Liver (tissue), 9 donors: ENCODE measurements around the gene POU5F1. TPM values are rescaled to one million over a fixed set of nuclear protein-coding genes. Genes with fewer than 3 reads are reported as not detected.

ENCODE experiments used
- DNase-seq: peaks from one replicate; pipeline ENCODE4 v3.0.0-alpha.2; 2017; ENCODE audit warnings: low spot score
- H3K27ac ChIP-seq, 2 donors: one replicate each; pipeline ENCODE4 v1.7.0; 2013; ENCODE audit warnings: inconsistent platforms in 2 of 2, low read length in 2 of 2, control low read depth in 1 of 2, low read depth in 1 of 2, mild to moderate bottlenecking in 1 of 2
- H3K27me3 ChIP-seq, 4 donors: one replicate each; pipeline versions ENCODE4 v1.6.1 to v1.7.0; 2013; ENCODE audit warnings: low read length in 3 of 4, inconsistent platforms in 1 of 4, mild to moderate bottlenecking in 1 of 4, moderate library complexity in 1 of 4; ENCODE audit not compliant: control insufficient read depth in 4 of 4, insufficient read depth in 4 of 4
- H3K36me3 ChIP-seq, 4 donors: one replicate each; pipeline versions ENCODE4 v1.6.1 to v1.7.0; 2013; ENCODE audit warnings: low read length in 3 of 4, mild to moderate bottlenecking in 3 of 4, low read depth in 1 of 4, moderate library complexity in 1 of 4; ENCODE audit not compliant: control insufficient read depth in 4 of 4, insufficient read depth in 3 of 4
- H3K4me1 ChIP-seq, 4 donors: one replicate each; pipeline versions ENCODE4 v1.6.1 to v1.7.0; 2013; ENCODE audit warnings: low read length in 3 of 4, mild to moderate bottlenecking in 3 of 4, moderate library complexity in 1 of 4; ENCODE audit not compliant: control insufficient read depth in 4 of 4, insufficient read depth in 4 of 4
- H3K4me3 ChIP-seq, 3 donors: one replicate each; pipeline versions ENCODE4 v1.6.1 to v1.7.0; 2013; ENCODE audit warnings: low read length in 3 of 3, control low read depth in 1 of 3, low read depth in 1 of 3, mild to moderate bottlenecking in 1 of 3
- H3K9ac ChIP-seq, 2 donors: one replicate each; pipeline ENCODE4 v1.7.0; 2013; ENCODE audit warnings: low read length in 2 of 2, mild to moderate bottlenecking in 2 of 2, moderate library complexity in 2 of 2, control low read depth in 1 of 2, low read depth in 1 of 2
- H3K9me3 ChIP-seq, 4 donors: one replicate each; pipeline versions ENCODE4 v1.6.1 to v1.7.0; 2013; ENCODE audit warnings: low read length in 3 of 4; ENCODE audit not compliant: control insufficient read depth in 4 of 4
- EGR1 ChIP-seq, 2 donors: IDR thresholded peaks; 2 replicates each; pipeline ENCODE4 v1.6.1; 2016 to 2018; ENCODE audit warnings: antibody characterized with exemption in 2 of 2, low read depth in 2 of 2
- FOXA1 ChIP-seq: IDR thresholded peaks from 2 replicates; pipeline ENCODE4 v1.6.1; 2016; ENCODE audit warnings: antibody characterized with exemption
- FOXA2 ChIP-seq: IDR thresholded peaks from 2 replicates; pipeline ENCODE4 v1.6.1; 2016; ENCODE audit warnings: antibody characterized with exemption
- GABPA ChIP-seq, 2 donors: IDR thresholded peaks in 1 of 2; conservative IDR thresholded peaks in 1 of 2; 2 replicates each; pipeline ENCODE4 v1.6.1; 2016; ENCODE audit warnings: antibody characterized with exemption in 2 of 2, mild to moderate bottlenecking in 1 of 2, moderate library complexity in 1 of 2
- HNF4G ChIP-seq: IDR thresholded peaks from 2 replicates; pipeline ENCODE4 v1.6.1; 2016; ENCODE audit warnings: antibody characterized with exemption
- JUND ChIP-seq, 2 donors: IDR thresholded peaks; 2 replicates each; pipeline ENCODE4 v1.6.1; 2016; ENCODE audit warnings: antibody characterized with exemption in 2 of 2
- NR2F2 ChIP-seq: IDR thresholded peaks from 2 replicates; pipeline ENCODE4 v1.6.1; 2016; ENCODE audit warnings: antibody characterized with exemption
- RAD21 ChIP-seq, 2 donors: IDR thresholded peaks; 2 replicates each; pipeline ENCODE4 v1.6.1; 2016; ENCODE audit warnings: antibody characterized with exemption in 2 of 2, mild to moderate bottlenecking in 2 of 2
- RXRA ChIP-seq, 2 donors: IDR thresholded peaks; 2 replicates each; pipeline ENCODE4 v1.6.1; 2017 to 2018; ENCODE audit warnings: antibody characterized with exemption in 2 of 2, mild to moderate bottlenecking in 1 of 2
- SP1 ChIP-seq: IDR thresholded peaks from 2 replicates; pipeline ENCODE4 v1.6.1; 2018; ENCODE audit warnings: antibody characterized with exemption, mild to moderate bottlenecking
- TAF1 ChIP-seq: conservative IDR thresholded peaks from 2 replicates; pipeline ENCODE4 v1.6.1; 2016; ENCODE audit warnings: antibody characterized with exemption, mild to moderate bottlenecking
- YY1 ChIP-seq: IDR thresholded peaks from 2 replicates; pipeline ENCODE4 v1.6.1; 2016; ENCODE audit warnings: antibody characterized with exemption, mild to moderate bottlenecking
- WGBS: extraction: QIAGEN DNeasy Blood & Tissue Kit; methylation state at CpG from one replicate; pipeline ENCODE4 v1.1.7; 2013; 5-methylcytosine and 5-hydroxymethylcytosine counted together
- polyA plus RNA-seq, 2 donors: library from polyadenylated mRNA; stranded (reverse) in 1 of 2; unstranded in 1 of 2; fragments of 200-250 nt in 1 of 2; fragments of >200 nt in 1 of 2; fragmentation: Nextera tagmentation in 1 of 2; extraction: Ambion mirVana in 1 of 2; gene quantifications; one replicate each; pipeline versions ENCODE4 v1.2.1 to v1.2.3, GENCODE V29; 2013 to 2015
- total RNA-seq, 2 donors: library from RNA; depleted of rRNA; stranded (reverse); fragments of >200 nt; gene quantifications; one replicate each; pipeline ENCODE4 v1.2.3, GENCODE V29; 2014
- TF ChIP-seq, protein P1 (sequence below): IDR thresholded peaks from 2 replicates; pipeline ENCODE4 v1.6.1; 2016; ENCODE audit warnings: antibody characterized with exemption
- TF ChIP-seq, protein P2 (sequence below): IDR thresholded peaks from 2 replicates; pipeline ENCODE4 v1.6.1; 2016; ENCODE audit warnings: antibody characterized with exemption
- TF ChIP-seq, protein P3 (sequence below): IDR thresholded peaks from 2 replicates; pipeline ENCODE4 v1.6.1; 2016; ENCODE audit warnings: antibody characterized with exemption, mild to moderate bottlenecking
- TF ChIP-seq, protein P4 (sequence below): IDR thresholded peaks from 2 replicates; pipeline ENCODE4 v1.6.1; 2016; ENCODE audit warnings: antibody characterized with exemption
- TF ChIP-seq, protein P5 (sequence below): fragments of 150-350 bp; IDR thresholded peaks from 2 replicates; pipeline ENCODE4 v1.5.1; 2017; ENCODE audit warnings: improper control_type of control experiment, low read depth, low read length; ENCODE audit not compliant: missing input control
- donor health status: healthy.
- donor health status: healthy.
- donor health status: healthy.
- donor health status: healthy.
- donor health status: healthy.

The POU5F1 gene
- total and polyA plus RNA-seq, 4 donors: 0.32 to 3.2 TPM; not detected in 2

DNA sequence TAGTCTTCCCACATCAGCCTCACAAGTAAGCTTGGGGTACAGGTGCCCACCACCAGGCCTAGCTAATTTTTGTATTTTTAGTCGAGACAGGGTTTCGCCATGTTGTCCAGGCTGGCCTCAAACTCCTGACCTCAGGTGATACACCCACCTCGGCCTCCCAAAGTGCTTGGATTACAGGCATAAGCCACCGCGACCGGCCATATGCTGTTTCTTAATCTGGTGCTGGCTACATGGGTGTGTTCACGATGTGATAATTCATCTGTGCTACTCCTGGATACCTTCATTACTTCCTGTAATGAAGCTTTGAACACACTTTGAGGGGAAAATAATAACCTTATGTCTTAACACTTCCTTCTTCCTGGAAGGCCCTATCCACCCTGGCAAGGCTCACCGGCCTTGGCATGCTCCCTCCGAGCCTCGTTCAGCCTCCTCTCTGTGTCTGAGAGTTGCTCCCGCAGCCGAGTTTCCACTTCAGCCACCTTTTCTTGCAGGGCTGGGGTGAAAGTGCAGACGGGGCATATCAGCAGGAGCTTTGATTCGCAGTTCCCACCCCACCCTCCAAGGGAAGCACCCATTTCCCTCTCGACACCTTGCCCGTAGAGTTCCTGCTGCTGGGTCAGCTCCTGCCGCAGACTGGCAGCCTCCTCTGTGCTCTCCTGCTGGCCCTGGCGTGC is 26.0 kb downstream of the POU5F1 start:
- H3K9ac ChIP-seq: no peak overlapping the region
- no peaks in the 10 kb centered on the region for H3K27me3 ChIP-seq
- no peaks in the 10 kb centered on the region for H3K4me1 ChIP-seq
- H3K27ac ChIP-seq: no peak overlapping the region
- DNase-seq: no peak
- peaks cover 0 to 8% (median 5%) of the 10 kb centered on the region in 4 donors for H3K36me3 ChIP-seq
- WGBS: 88% methylated on average over 18 of the region's 18 CpGs
- H3K9me3 ChIP-seq: no peaks in the 10 kb centered on the region
- TF ChIP-seq, protein P1, sequence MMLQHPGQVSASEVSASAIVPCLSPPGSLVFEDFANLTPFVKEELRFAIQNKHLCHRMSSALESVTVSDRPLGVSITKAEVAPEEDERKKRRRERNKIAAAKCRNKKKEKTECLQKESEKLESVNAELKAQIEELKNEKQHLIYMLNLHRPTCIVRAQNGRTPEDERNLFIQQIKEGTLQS: no peak
- TF ChIP-seq GABPA (IDR thresholded peaks at IDR 0.05 in 1 of 2, conservative IDR thresholded peaks at IDR 0.05 in 1 of 2) (no peak), RXRA (IDR thresholded peaks at IDR 0.05) (no peak), EGR1 (IDR thresholded peaks at IDR 0.05; ENCODE audit: low read depth in 2 of 2) (no peak), HNF4G (no peak), FOXA2 (no peak), JUND (IDR thresholded peaks at IDR 0.05) (no peak), FOXA1 (no peak), NR2F2 (no peak), YY1 (no peak), SP1 (no peak), TAF1 (no peak), RAD21 (IDR thresholded peaks at IDR 0.05) (no peak)
- TF ChIP-seq, protein P2, sequence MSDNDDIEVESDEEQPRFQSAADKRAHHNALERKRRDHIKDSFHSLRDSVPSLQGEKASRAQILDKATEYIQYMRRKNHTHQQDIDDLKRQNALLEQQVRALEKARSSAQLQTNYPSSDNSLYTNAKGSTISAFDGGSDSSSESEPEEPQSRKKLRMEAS: no peak
- TF ChIP-seq, protein P3, sequence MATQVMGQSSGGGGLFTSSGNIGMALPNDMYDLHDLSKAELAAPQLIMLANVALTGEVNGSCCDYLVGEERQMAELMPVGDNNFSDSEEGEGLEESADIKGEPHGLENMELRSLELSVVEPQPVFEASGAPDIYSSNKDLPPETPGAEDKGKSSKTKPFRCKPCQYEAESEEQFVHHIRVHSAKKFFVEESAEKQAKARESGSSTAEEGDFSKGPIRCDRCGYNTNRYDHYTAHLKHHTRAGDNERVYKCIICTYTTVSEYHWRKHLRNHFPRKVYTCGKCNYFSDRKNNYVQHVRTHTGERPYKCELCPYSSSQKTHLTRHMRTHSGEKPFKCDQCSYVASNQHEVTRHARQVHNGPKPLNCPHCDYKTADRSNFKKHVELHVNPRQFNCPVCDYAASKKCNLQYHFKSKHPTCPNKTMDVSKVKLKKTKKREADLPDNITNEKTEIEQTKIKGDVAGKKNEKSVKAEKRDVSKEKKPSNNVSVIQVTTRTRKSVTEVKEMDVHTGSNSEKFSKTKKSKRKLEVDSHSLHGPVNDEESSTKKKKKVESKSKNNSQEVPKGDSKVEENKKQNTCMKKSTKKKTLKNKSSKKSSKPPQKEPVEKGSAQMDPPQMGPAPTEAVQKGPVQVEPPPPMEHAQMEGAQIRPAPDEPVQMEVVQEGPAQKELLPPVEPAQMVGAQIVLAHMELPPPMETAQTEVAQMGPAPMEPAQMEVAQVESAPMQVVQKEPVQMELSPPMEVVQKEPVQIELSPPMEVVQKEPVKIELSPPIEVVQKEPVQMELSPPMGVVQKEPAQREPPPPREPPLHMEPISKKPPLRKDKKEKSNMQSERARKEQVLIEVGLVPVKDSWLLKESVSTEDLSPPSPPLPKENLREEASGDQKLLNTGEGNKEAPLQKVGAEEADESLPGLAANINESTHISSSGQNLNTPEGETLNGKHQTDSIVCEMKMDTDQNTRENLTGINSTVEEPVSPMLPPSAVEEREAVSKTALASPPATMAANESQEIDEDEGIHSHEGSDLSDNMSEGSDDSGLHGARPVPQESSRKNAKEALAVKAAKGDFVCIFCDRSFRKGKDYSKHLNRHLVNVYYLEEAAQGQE: no peak
- TF ChIP-seq, protein P4, sequence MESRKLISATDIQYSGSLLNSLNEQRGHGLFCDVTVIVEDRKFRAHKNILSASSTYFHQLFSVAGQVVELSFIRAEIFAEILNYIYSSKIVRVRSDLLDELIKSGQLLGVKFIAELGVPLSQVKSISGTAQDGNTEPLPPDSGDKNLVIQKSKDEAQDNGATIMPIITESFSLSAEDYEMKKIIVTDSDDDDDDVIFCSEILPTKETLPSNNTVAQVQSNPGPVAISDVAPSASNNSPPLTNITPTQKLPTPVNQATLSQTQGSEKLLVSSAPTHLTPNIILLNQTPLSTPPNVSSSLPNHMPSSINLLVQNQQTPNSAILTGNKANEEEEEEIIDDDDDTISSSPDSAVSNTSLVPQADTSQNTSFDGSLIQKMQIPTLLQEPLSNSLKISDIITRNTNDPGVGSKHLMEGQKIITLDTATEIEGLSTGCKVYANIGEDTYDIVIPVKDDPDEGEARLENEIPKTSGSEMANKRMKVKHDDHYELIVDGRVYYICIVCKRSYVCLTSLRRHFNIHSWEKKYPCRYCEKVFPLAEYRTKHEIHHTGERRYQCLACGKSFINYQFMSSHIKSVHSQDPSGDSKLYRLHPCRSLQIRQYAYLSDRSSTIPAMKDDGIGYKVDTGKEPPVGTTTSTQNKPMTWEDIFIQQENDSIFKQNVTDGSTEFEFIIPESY: no peak
- TF ChIP-seq, protein P5, sequence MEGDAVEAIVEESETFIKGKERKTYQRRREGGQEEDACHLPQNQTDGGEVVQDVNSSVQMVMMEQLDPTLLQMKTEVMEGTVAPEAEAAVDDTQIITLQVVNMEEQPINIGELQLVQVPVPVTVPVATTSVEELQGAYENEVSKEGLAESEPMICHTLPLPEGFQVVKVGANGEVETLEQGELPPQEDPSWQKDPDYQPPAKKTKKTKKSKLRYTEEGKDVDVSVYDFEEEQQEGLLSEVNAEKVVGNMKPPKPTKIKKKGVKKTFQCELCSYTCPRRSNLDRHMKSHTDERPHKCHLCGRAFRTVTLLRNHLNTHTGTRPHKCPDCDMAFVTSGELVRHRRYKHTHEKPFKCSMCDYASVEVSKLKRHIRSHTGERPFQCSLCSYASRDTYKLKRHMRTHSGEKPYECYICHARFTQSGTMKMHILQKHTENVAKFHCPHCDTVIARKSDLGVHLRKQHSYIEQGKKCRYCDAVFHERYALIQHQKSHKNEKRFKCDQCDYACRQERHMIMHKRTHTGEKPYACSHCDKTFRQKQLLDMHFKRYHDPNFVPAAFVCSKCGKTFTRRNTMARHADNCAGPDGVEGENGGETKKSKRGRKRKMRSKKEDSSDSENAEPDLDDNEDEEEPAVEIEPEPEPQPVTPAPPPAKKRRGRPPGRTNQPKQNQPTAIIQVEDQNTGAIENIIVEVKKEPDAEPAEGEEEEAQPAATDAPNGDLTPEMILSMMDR: no peak
- H3K4me3 ChIP-seq: no peak overlapping the region
